Vagina (tissue), 2 donors: Measurements from ENCODE around the gene KIR3DL3.
"Not testable (repeated sequence)": the region's sequence is repeated elsewhere in the genome, so short reads cannot be mapped to it uniquely, and the experiment has no call there.

Experiments used
- CTCF ChIP-seq, 3 experiments: fragments of 450-650 bp in 2 of 3; fragments of 200-600 bp in 1 of 3; sonication (generic) in 1 of 3; IDR thresholded peaks; one replicate each; pipeline ENCODE4 v1.5.1; 2017 to 2019; ENCODE audit warnings: antibody characterized with exemption in 3 of 3, mild to moderate bottlenecking in 2 of 3, moderate library complexity in 2 of 3
- POLR2AphosphoS5 ChIP-seq, 2 donors: sonication (generic); formaldehyde crosslinking; IDR thresholded peaks; one replicate each; pipeline ENCODE4 v1.9.0; 2017; ENCODE audit warnings: antibody characterized with exemption in 2 of 2, mild to moderate bottlenecking in 2 of 2, low read depth in 1 of 2; ENCODE audit not compliant: insufficient read depth in 1 of 2

GRCh38 chr19:54764219-54764618, 40.0 kb downstream of the KIR3DL3 start:
- TF ChIP-seq CTCF (IDR thresholded peaks at IDR 0.05); POLR2AphosphoS5 (IDR thresholded peaks at IDR 0.05; ENCODE audit: insufficient read depth in 1 of 2, low read depth in 1 of 2): not testable (repeated sequence)
